ENCODE measurements around the gene OPHN1.

GRCh38 chrX:68383540-68383939 lies 49.8 kb downstream of the OPHN1 start:
- TF ChIP-seq TAF1 (IDR thresholded peaks at IDR 0.05; ENCODE audit: low read depth, low read length): no peak
- no peak for TF ChIP-seq POLR2A (IDR thresholded peaks at IDR 0.05; ENCODE audit: low read depth, low read length)
- TF ChIP-seq POLR2AphosphoS5 (IDR thresholded peaks at IDR 0.05; ENCODE audit: low read depth, low read length): no peak
- TF ChIP-seq SPI1 (IDR thresholded peaks at IDR 0.05; ENCODE audit: low read depth, low read length): no peak
- no peak for TF ChIP-seq POU2F2 (IDR thresholded peaks at IDR 0.05; ENCODE audit: low read depth, low read length)
- no peak for TF ChIP-seq PAX5 (IDR thresholded peaks at IDR 0.05; ENCODE audit: insufficient read depth, low read length, severe bottlenecking)
